ENCODE results near the gene TMC3. TPM values are rescaled to one million over a fixed set of nuclear protein-coding genes. Genes with fewer than 3 reads are reported as not detected.
"Not testable (repeated sequence)": the region's sequence is repeated elsewhere in the genome, so short reads cannot be mapped to it uniquely, and the experiment has no call there.

TMC3 gene
- total RNA-seq, 1 experiment from 2014 or later = 0.06 TPM

- Histone ChIP-seq H3K36me3 (no peaks in the 10 kb centered on the region), H3K4me3 (no peak overlapping the region), H3K27me3 (0 out of 2 replicates have a peak, but pooled peaks cover 7% of the 10 kb centered on the region), H3K9me3 (replicated peaks) (no peaks in the 10 kb centered on the region), H3K4me1 (no peaks in the 10 kb centered on the region), H3K27ac (no peak overlapping the region)
- DNase-seq = no peak
Observed at GRCh38 chr15:81375461-81375860, 1.4 kb upstream of the TMC3 start.

DNA sequence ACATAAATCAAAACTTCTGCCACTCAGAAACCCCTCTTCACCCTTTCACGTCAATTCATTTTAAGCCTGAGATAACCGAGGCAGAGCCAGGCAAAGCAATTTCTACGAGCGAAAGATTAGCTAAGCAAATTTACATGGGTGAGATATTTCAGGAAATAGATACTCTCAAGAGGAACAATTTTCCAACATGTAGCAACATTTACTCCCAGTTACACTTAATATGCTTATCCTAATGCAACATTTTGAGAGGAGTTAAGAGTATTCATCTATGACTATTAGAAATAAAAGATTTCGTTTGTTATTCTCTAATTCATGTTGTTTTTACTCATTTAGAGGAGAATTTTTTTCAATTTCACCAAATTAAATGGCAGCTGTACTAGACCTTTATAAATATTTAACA, 837 bp downstream of the TMC3 start:
- no peaks in the 10 kb centered on the region for H3K9me3 ChIP-seq (replicated peaks)
- no peak overlapping the region for H3K27ac ChIP-seq
- H3K4me3 ChIP-seq = no peak overlapping the region
- no peaks in the 10 kb centered on the region for H3K4me1 ChIP-seq
- no peaks in the 10 kb centered on the region for H3K27me3 ChIP-seq
- no peak for DNase-seq
- no peaks in the 10 kb centered on the region for H3K36me3 ChIP-seq

GRCh38 chr15:81372575-81372974, 1.4 kb downstream of the TMC3 start:
- no peak for DNase-seq
- no peak overlapping the region for H3K4me3 ChIP-seq
- H3K9me3 ChIP-seq (replicated peaks) = no peaks in the 10 kb centered on the region
- H3K27me3 ChIP-seq = no peaks in the 10 kb centered on the region
- no peaks in the 10 kb centered on the region for H3K36me3 ChIP-seq
- no peak overlapping the region for H3K27ac ChIP-seq
- no peaks in the 10 kb centered on the region for H3K4me1 ChIP-seq

DNA sequence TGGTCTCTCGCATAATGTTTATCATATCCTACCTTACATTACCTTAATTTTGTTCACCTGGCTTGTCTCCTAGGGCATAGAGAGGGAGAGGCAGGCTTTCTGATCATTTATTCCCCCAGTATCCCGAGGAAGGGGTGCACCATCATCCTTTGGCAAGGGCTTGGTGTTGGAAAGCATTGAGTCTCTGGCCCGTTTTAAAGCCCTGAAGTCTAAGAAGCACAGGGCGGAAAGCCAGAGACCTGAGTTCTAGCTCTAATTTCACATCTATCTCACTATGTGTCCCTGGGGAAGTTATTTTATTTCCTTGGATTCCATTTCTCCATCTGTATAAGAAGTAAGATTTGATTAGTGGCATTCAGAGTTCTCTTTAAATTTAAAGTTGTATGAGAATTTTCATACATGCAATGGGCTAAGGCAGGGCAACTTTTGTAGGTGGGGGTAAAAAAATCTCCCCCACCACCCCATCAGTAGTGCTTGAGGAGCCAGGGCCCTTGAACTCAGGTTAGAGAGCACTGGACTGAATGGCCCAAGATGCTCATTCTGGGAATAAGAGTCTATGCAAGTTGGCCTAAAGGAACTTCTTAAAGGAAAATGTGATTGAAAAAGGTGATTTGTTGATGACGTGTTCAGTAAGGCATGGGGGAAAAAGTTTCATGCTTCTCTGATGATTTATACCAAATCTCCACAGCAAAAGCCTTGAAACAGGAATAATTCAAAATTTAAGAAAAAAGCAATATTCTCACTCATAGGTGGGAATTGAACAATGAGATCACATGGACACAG, 10.1 kb downstream of the TMC3 start:
- H3K4me3 ChIP-seq = no peak overlapping the region
- no peaks in the 10 kb centered on the region for H3K4me1 ChIP-seq
- no peak for DNase-seq
- no peaks in the 10 kb centered on the region; the same call in 1 of the 2 replicates for H3K9me3 ChIP-seq (replicated peaks)
- H3K27me3 ChIP-seq = no peaks in the 10 kb centered on the region
- no peaks in the 10 kb centered on the region for H3K36me3 ChIP-seq
- no peak overlapping the region for H3K27ac ChIP-seq

DNA sequence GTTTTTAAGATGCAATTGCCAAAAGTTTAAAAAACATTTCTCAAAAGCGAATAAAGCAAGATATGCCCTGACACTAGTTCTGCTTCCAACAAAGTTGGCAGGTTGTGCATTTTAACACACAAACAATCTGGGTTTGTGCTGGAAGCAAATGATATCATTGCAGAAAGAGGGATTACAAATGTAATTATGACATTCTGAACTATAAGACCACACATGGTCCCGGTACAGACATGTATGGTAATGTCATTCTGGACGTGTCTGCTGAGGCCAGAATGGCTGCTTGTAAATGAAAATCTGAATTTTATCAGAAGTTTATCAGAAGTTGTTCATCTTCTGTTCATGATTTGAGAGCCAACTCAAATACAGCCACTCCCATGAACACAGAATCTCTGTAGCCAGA, 10.7 kb downstream of the TMC3 start:
- DNase-seq = no peak
- Histone ChIP-seq H3K4me1 (no peaks in the 10 kb centered on the region), H3K27me3 (no peaks in the 10 kb centered on the region), H3K4me3 (no peak overlapping the region), H3K9me3 (replicated peaks) (no peaks in the 10 kb centered on the region; the same call in 1 of the 2 replicates), H3K27ac (no peak overlapping the region), H3K36me3 (no peaks in the 10 kb centered on the region)

DNA sequence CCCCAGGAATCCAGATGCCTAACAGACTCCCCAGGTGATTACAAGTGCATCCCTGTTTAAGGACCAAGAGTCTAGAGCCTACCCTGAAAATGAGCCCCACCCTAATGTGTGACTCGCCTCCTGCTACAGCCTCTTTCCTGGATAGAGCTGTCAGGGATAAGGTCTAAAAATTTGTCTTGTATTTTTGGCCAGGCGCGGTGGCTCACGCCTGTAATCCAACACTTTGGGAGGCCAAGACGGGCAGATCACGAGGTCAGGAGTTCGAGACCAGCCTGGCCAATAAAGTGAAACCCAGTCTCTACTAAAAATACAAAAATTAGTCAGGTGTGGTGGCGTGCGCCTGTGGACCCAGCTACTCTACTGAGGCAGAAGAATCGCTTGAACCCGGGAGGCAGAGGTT, 11.2 kb downstream of the TMC3 start:
- DNase-seq = no peak
- H3K36me3 ChIP-seq = no peaks in the 10 kb centered on the region
- H3K27ac ChIP-seq = no peak overlapping the region
- H3K4me1 ChIP-seq = no peaks in the 10 kb centered on the region
- H3K9me3 ChIP-seq (replicated peaks) = no peaks in the 10 kb centered on the region; the same call in 1 of the 2 replicates
- H3K4me3 ChIP-seq = no peak overlapping the region
- H3K27me3 ChIP-seq = no peaks in the 10 kb centered on the region

DNA sequence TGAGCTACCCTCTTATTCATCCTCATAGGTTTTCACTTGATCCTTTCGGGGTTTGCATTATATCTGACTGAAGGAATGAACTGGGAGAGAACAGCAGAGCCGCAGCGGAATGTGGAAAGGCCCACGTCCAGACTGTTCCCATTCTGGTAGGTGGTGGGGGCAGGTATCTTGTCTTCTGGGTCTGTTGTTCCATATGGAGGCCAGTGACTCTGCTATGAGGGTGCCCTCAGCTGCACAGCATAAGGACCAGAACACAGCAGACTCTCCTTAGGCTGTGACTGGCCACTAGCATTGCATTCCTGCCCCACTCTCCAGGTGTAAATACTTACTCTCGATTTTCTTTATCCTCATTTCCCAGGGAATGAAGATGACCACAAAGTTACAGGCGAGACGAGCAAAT, 12.1 kb downstream of the TMC3 start:
- H3K36me3 ChIP-seq = no peaks in the 10 kb centered on the region
- H3K4me1 ChIP-seq = no peaks in the 10 kb centered on the region
- no peak for DNase-seq
- no peaks in the 10 kb centered on the region for H3K27me3 ChIP-seq
- H3K9me3 ChIP-seq (replicated peaks) = no peaks in the 10 kb centered on the region; the same call in 1 of the 2 replicates
- H3K27ac ChIP-seq = no peak overlapping the region
- H3K4me3 ChIP-seq = no peak overlapping the region

DNA sequence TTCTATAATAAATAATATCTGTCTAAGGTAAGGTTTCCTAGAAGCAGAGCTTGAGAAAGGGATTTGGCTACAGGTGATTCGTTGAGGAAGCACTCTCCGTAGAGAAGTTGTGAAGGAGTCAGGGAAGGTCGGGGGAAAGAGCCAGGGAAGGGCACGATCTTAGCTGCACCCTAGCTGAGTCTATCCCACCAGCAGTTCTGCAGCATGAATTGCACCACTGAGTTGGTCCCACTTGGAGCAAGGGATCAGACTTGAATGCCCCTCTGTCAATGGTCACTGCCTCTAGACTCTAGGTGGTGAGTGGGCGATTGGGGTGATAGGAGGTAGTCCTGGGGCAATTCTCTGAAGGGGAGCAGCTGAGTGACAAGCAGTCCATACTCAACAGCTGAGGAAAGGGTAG, 13.5 kb downstream of the TMC3 start:
- H3K4me3 ChIP-seq = no peak overlapping the region
- no peaks in the 10 kb centered on the region for H3K4me1 ChIP-seq
- H3K9me3 ChIP-seq (replicated peaks) = no peaks in the 10 kb centered on the region; the same call in 1 of the 2 replicates
- DNase-seq = no peak
- H3K27me3 ChIP-seq = no peaks in the 10 kb centered on the region
- H3K36me3 ChIP-seq = no peaks in the 10 kb centered on the region
- H3K27ac ChIP-seq = no peak overlapping the region

DNA sequence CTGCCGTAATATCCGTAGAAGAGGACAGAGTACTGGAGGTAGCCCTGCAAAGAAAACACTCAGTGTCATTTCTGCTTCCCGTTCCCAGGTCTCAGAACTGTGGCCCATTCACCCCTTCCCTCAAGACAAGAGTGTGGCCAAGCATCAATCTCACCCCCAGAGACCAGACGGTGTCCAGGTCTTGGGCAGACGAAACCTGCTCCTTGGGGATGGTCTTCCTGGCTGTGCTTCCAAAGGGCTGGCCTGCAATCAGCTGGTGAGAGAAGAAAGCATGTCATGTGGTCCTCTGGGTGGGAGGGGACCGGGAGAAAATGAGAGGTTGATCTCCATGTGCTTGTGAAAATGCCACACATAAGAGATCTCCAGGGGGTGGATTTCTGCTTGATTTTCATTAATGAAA, 15.8 kb downstream of the TMC3 start:
- no peak overlapping the region for H3K4me3 ChIP-seq
- no peaks in the 10 kb centered on the region; the same call in 1 of the 2 replicates for H3K9me3 ChIP-seq (replicated peaks)
- no peak overlapping the region for H3K27ac ChIP-seq
- H3K36me3 ChIP-seq = no peaks in the 10 kb centered on the region
- no peaks in the 10 kb centered on the region for H3K27me3 ChIP-seq
- no peaks in the 10 kb centered on the region for H3K4me1 ChIP-seq
- DNase-seq = no peak

DNA sequence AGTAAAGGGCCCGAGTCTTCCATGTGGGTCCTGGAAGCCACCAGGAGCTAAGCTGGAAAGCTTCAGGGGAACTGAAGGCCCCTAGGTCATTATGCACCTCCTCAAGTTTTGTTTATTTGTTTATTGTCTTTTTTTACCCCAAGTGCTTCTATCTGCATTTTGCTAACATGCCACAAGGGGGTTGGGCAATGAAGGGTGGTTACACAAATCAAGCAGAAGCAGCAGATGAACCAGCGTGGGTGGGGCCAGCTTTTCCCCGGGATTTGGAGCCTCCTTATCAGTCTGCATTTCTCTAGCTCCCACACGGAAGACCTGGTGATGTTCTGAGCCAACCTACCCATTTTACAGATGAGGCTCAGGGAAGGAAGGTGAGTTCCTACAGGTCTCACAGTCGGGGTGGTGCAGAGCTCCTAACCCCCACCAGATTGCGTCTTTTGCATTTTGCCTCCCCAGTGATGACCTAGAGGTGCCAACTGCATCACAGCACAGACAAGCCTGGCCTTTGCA, 16.8 kb downstream of the TMC3 start:
- Histone ChIP-seq H3K27ac (no peak overlapping the region), H3K27me3 (no peaks in the 10 kb centered on the region), H3K4me3 (no peak overlapping the region), H3K36me3 (no peaks in the 10 kb centered on the region), H3K4me1 (no peaks in the 10 kb centered on the region), H3K9me3 (replicated peaks) (no peaks in the 10 kb centered on the region; the same call in 1 of the 2 replicates)
- DNase-seq = no peak

GRCh38 chr15:81356252-81356651, 17.8 kb downstream of the TMC3 start:
- Histone ChIP-seq H3K36me3 (no peaks in the 10 kb centered on the region), H3K27ac (no peak overlapping the region), H3K9me3 (replicated peaks) (no peaks in the 10 kb centered on the region; the same call in 1 of the 2 replicates), H3K4me1 (no peaks in the 10 kb centered on the region), H3K27me3 (no peaks in the 10 kb centered on the region), H3K4me3 (no peak overlapping the region)
- DNase-seq = no peak

DNA sequence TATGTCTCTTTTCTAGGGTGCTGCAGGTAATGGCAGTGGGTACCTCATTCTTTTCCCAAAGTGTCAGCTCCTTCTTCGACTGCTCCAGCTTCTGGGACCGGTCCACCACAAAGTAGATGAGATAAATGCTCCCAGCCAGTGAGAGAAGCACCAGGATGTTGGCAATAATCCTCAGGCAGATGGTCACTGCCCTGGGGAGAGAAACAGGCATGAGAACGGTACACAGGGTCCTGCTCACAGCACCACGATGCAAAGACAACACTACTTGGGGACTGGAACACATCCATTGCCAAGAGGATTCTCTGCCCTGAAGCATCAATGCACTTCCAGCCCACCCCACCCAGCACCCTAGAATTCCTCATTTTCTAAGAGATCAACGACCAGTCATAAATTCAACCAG, 22.4 kb downstream of the TMC3 start:
- DNase-seq = no peak

DNA sequence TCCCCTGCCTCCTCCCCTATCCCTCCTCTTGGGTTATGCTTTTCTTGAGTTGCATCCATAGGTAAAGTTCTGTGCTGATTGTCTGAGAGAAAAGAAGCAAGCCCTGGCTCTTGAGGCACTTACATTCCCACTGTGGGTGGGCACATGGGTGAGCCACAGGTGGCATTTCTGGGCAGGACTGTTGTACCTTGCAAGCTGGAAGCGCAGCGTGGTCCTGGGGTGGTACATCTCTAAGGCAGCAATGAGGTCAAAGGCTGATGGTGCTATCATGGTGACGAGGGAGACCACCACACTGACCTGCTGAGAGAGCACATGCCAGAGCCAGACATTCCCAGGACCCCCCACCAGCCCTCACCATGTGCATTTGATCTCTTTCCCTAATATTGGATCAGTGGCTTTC, 24.7 kb downstream of the TMC3 start:
- H3K27me3 ChIP-seq = no peaks in the 10 kb centered on the region
- H3K36me3 ChIP-seq = no peaks in the 10 kb centered on the region
- DNase-seq = no peak
- no peaks in the 10 kb centered on the region for H3K4me1 ChIP-seq
- H3K27ac ChIP-seq = no peak overlapping the region
- no peaks in the 10 kb centered on the region for H3K9me3 ChIP-seq (replicated peaks)
- no peak overlapping the region for H3K4me3 ChIP-seq

More for the DNA sequence above, 22.4 kb downstream of the TMC3 start:
- Histone ChIP-seq H3K4me1 (no peaks in the 10 kb centered on the region), H3K27ac (no peak overlapping the region), H3K9me3 (replicated peaks) (no peaks in the 10 kb centered on the region), H3K36me3 (no peaks in the 10 kb centered on the region), H3K4me3 (no peak overlapping the region), H3K27me3 (no peaks in the 10 kb centered on the region)

GRCh38 chr15:81348691-81349090, 25.3 kb downstream of the TMC3 start:
- not testable (repeated sequence) for DNase-seq; H3K4me3 ChIP-seq; H3K27me3 ChIP-seq; H3K27ac ChIP-seq; H3K36me3 ChIP-seq; H3K4me1 ChIP-seq; H3K9me3 ChIP-seq (replicated peaks)

DNA sequence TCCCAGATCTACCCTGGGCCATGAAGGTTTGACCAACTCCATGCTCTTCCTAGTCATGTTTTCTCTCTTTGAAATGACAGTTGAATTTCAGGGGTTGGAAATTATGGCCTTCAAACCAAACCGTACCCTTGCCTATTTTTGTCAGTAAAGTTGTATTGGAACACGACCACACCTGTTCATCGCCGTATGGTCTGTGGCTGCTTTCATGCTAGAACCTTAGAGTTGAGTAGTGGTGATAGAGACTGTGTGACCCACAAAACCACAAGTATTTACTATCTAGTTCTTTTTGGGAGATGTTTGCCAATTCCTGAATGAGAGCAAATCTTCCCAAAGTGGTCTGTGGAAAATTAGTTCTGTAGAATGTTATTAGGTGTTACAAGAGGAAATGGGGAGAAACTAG, 26.1 kb downstream of the TMC3 start:
- Histone ChIP-seq H3K4me3 (no peak overlapping the region), H3K4me1 (no peaks in the 10 kb centered on the region), H3K27me3 (no peaks in the 10 kb centered on the region), H3K27ac (no peak overlapping the region), H3K9me3 (replicated peaks) (no peaks in the 10 kb centered on the region), H3K36me3 (no peaks in the 10 kb centered on the region)
- DNase-seq = no peak

DNA sequence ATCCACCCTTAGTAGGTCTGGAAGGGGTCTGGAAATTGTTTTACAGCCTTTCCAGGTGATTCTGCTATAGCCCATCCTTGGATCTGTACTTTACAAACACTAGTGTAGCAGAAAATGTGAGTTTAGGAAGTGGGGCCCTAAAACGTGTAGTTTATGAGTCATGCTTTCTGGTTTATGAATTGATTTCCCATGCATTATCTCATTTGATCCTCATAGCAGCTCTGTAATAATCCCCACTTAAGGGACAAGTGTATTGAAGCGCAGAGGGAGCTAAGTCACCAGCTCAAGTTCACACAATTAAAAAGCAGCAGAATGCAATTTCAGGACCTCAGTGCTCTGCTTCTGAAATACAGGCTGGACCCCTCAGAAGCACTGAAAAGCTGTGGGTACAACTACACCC, 27.4 kb downstream of the TMC3 start:
- DNase-seq = no peak
- no peak overlapping the region for H3K4me3 ChIP-seq
- no peaks in the 10 kb centered on the region for H3K36me3 ChIP-seq
- H3K27me3 ChIP-seq = no peaks in the 10 kb centered on the region
- H3K4me1 ChIP-seq = no peaks in the 10 kb centered on the region
- H3K9me3 ChIP-seq (replicated peaks) = no peaks in the 10 kb centered on the region
- H3K27ac ChIP-seq = no peak overlapping the region

Measured in SJCRH30 (cell line).